Psoas muscle (tissue), 8 donors: ENCODE measurements around the gene ZC3HAV1. TPM values are rescaled to one million over a fixed set of nuclear protein-coding genes. Genes with fewer than 3 reads are reported as not detected.

ENCODE experiments used
- ATAC-seq, 4 donors: fragments of 200-7000 bp; cut with Tn5 transposase; one replicate each; pipeline ENCODE4 v1.9.1; 2020; ENCODE audit warnings: moderate library complexity in 3 of 4, mild to moderate bottlenecking in 2 of 4
- DNase-seq, 2 donors: peaks; one replicate each; pipeline ENCODE4 v3.0.0-alpha.2; 2020
- H3K27ac ChIP-seq: fragments of 200-600 bp; one replicate; pipeline ENCODE4 v1.8.0; 2022
- H3K27me3 ChIP-seq, 3 donors: fragments of 200-600 bp in 1 of 3; one replicate each; pipeline versions ENCODE4 v1.6.1 to v1.8.0; 2013 to 2022; ENCODE audit warnings: low read length in 2 of 3, mild to moderate bottlenecking in 2 of 3, moderate library complexity in 1 of 3; ENCODE audit not compliant: insufficient read depth in 3 of 3
- H3K36me3 ChIP-seq, 2 donors: fragments of 200-600 bp in 1 of 2; one replicate each; pipeline versions ENCODE4 v1.6.1 to v1.8.0; 2013 to 2022; ENCODE audit warnings: low read depth in 1 of 2, mild to moderate bottlenecking in 1 of 2, moderate library complexity in 1 of 2; ENCODE audit not compliant: insufficient read depth in 1 of 2
- H3K4me1 ChIP-seq: fragments of 200-600 bp; one replicate; pipeline ENCODE4 v1.8.0; 2022
- H3K4me3 ChIP-seq: fragments of 200-600 bp; one replicate; pipeline ENCODE4 v1.8.0; 2022; ENCODE audit warnings: mild to moderate bottlenecking
- H3K9me3 ChIP-seq: fragments of 200-600 bp; one replicate; pipeline ENCODE4 v1.8.0; 2022
- WGBS, 3 donors: extraction: QIAGEN DNeasy Blood & Tissue Kit; methylation state at CpG; one replicate each; pipeline versions ENCODE4 v1.1.6 to v1.1.7; 2013; 5-methylcytosine and 5-hydroxymethylcytosine counted together
- intact Hi-C, 2 donors: fragments of 100-400 bp; cut with DNase I; formaldehyde crosslinking; loops; one replicate each; pipeline versions ENCODE4 v1.11.0 to v1.14.2; 2022
- polyA plus RNA-seq, 3 donors: library from polyadenylated mRNA; stranded (reverse); fragments of 200-250 nt; gene quantifications; one replicate each; pipeline ENCODE4 v1.2.3, GENCODE V29; 2013
- total RNA-seq, 4 donors: library from RNA; stranded (reverse); fragmentation: NEBNext Ultra II Directional in 2 of 4; extraction: Animal tissue kit (Norgen Biotek cat#: 25700) in 2 of 4; gene quantifications; one replicate each; pipeline versions ENCODE4 v1.2.1 to v1.2.4, GENCODE V29; 2021 to 2023
- TF ChIP-seq, protein P1 (sequence below): fragments of 200-600 bp; IDR thresholded peaks from one replicate; pipeline ENCODE4 v1.8.0; 2022; ENCODE audit warnings: antibody characterized with exemption
- donor health status: healthy with polysubstance abuse.
- donor health status: DM: no; HTN: no; CAD: no; lungs with moderate emphysema.
- donor health status: Bipolar disorder and iron deficiency.
- donor health status: healthy.
- donor health status: DM: yes; HTN: yes; CAD: no.
- donor health status: DM: no; HTN: no; CAD: no.
- donor health status: DM: no; HTN: no; CAD: no.
- donor health status: DM: yes; HTN: yes; CAD: no.

ZC3HAV1 gene
- total and polyA plus RNA-seq, 7 donors: 1.6 to 5.3 (median 3.9) TPM

DNA sequence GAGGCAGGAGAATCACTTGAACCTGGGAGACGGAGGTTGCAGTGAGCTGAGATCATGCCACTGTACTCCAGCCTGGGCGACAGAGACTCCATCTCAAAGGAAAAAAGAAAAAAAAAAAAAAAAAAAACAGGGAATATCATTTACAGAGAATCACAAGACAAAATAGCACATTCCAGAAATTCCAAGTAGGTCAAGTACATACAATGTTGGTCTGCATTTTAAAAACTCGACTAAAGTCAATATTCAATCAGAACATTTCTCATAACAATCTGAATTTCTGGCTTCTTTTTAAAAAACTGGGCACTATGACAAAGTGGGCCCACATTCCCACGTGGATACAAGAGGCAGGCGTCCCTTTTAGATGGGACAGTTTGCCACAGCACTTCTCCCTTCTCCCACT is 86.4 kb downstream of the ZC3HAV1 start:
- H3K4me1 ChIP-seq: no peaks in the 10 kb centered on the region
- ATAC-seq (no peak), DNase-seq (no peak)
- 83 to 87% (median 86%) methylated on average over 5 of the region's 5 CpGs for WGBS, 3 donors
- no peak overlapping the region for H3K27ac ChIP-seq
- no peaks in the 10 kb centered on the region for H3K27me3 ChIP-seq
- TF ChIP-seq, protein P1, sequence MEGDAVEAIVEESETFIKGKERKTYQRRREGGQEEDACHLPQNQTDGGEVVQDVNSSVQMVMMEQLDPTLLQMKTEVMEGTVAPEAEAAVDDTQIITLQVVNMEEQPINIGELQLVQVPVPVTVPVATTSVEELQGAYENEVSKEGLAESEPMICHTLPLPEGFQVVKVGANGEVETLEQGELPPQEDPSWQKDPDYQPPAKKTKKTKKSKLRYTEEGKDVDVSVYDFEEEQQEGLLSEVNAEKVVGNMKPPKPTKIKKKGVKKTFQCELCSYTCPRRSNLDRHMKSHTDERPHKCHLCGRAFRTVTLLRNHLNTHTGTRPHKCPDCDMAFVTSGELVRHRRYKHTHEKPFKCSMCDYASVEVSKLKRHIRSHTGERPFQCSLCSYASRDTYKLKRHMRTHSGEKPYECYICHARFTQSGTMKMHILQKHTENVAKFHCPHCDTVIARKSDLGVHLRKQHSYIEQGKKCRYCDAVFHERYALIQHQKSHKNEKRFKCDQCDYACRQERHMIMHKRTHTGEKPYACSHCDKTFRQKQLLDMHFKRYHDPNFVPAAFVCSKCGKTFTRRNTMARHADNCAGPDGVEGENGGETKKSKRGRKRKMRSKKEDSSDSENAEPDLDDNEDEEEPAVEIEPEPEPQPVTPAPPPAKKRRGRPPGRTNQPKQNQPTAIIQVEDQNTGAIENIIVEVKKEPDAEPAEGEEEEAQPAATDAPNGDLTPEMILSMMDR: no peak
- H3K9me3 ChIP-seq: no peaks in the 10 kb centered on the region
- no peak overlapping the region for H3K4me3 ChIP-seq
- H3K36me3 ChIP-seq: peaks cover 0 to 9% of the 10 kb centered on the region in 2 donors
- intact Hi-C loops: no loop called here

DNA sequence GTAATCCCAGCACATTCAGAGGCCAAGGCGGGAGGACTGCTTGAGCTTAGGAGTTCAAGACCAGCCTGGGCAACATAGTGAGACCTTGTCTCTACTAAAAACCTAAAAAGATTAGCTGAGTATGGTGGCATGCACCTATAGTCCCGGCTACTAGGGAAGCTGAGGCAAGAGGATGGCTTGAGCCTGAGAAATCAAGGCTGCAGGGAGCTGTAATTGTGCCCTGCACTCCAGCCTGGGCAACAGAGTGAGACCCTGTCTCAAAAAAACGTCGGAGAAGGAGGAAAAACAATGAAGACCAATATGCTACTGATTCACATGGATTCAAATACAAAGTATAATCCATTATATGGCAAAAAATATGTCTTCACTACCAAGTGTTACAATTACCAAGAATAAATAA is 87.2 kb downstream of the ZC3HAV1 start:
- Histone ChIP-seq H3K9me3 (no peaks in the 10 kb centered on the region), H3K4me3 (no peak overlapping the region), H3K27ac (no peak overlapping the region), H3K27me3 (no peaks in the 10 kb centered on the region), H3K4me1 (no peaks in the 10 kb centered on the region), H3K36me3 (peaks cover 0 to 1% of the 10 kb centered on the region in 2 donors)
- DNase-seq: no peak
- WGBS, 3 donors: 63 to 85% (median 78%) methylated on average over 4 of the region's 4 CpGs
- intact Hi-C loops: no loop called here
- no peak for ATAC-seq
- TF ChIP-seq, protein P1: no peak

DNA sequence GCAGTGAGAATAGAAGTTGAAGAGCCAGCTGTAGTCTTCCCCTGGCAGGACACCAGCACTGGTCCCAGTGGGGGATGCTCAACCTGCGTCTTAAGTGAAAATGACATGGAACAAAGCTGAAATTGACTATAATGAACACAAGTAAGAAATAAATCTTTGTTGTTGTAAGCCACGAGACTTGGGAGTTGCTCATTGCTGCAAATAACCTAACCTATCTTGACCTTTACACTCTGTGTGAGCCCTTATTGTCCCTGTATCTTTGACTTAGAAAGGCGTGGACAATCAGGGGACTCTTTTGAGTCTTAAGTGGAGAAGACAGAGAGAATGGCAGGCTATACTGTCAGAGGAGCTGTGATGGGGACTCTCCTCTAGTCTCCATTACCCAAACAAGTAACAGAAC is 90.6 kb downstream of the ZC3HAV1 start:
- no peaks in the 10 kb centered on the region for H3K36me3 ChIP-seq
- no peak overlapping the region for H3K4me3 ChIP-seq
- intact Hi-C loops: loop anchor here in 1 of 2 donors (5.0 kb wide), 1 partner anchor 58 kb away; no protein-coding TSS in a partner anchor
- H3K27me3 ChIP-seq: no peaks in the 10 kb centered on the region
- ATAC-seq: no peak
- TF ChIP-seq, protein P1: no peak
- H3K27ac ChIP-seq: no peak overlapping the region
- no peak for DNase-seq
- 65 to 74% (median 69%) methylated on average over 3 of the region's 3 CpGs for WGBS, 3 donors
- no peaks in the 10 kb centered on the region for H3K4me1 ChIP-seq
- no peaks in the 10 kb centered on the region for H3K9me3 ChIP-seq

DNA sequence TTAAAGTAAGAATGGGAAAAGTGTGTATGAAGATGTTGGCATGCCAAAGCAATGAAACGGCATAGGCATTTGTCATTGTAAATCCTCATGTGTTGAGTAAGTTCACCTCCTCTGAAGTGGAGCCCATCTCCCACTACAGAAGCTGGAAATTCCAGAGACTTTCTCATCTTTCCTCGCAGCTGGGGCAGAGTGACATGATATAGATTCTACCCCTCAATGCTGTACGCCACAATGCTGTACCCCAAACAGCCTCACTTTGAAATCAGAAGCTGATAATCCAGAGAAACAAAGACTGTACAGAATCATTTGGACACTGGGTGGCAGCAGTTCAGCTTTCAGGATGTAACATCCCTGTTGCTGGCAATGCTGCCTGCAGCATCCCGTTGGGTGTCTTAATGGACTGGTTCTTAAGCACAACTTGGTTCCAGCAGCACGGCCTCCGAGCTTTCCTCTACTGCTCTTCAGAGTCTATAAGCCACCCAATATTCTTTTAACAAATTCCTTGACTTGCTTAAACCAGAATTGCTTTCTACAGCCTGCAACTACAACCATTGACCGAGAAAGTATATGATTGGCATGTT is 92.5 kb downstream of the ZC3HAV1 start:
- DNase-seq (peak in 1 of 2 donors; percentile 35), ATAC-seq (peak in 3 of 4 donors; percentile 51 to 68 (median 61))
- no peak overlapping the region for H3K4me3 ChIP-seq
- no peaks in the 10 kb centered on the region for H3K4me1 ChIP-seq
- WGBS, 3 donors: 25 to 31% (median 26%) methylated on average over 7 of the region's 7 CpGs
- H3K27ac ChIP-seq: no peak overlapping the region
- H3K9me3 ChIP-seq: no peaks in the 10 kb centered on the region
- intact Hi-C loops: loop anchor here in 1 of 2 donors (5.0 kb wide), 1 partner anchor 60 kb away; no protein-coding TSS in a partner anchor
- TF ChIP-seq, protein P1: peak; percentile 61
- no peaks in the 10 kb centered on the region for H3K27me3 ChIP-seq
- no peaks in the 10 kb centered on the region for H3K36me3 ChIP-seq

DNA sequence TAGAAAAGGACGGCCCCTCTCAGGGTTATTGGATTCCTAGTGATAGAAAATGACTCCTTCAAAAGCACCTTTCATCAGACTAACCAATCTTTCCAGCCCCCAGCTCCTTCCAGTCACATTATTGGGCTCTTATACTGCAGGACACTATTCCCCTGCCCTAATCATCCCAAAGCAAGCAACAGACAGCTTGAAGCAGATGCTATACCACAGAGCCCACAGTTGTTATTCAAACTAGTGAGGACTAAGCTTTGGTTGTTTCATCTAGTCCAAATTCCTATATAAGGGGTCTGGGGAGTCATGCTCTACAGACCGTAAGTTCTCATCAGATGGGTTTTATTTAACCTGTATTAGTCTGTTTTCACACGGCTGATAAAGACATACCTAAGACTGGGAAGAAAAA is 98.1 kb downstream of the ZC3HAV1 start:
- H3K4me3 ChIP-seq: no peak overlapping the region
- H3K9me3 ChIP-seq: no peaks in the 10 kb centered on the region
- intact Hi-C loops: no loop called here
- 86 to 90% (median 89%) methylated on average over 3 of the region's 3 CpGs for WGBS, 3 donors
- H3K36me3 ChIP-seq: no peaks in the 10 kb centered on the region
- H3K27ac ChIP-seq: no peak overlapping the region
- no peaks in the 10 kb centered on the region for H3K27me3 ChIP-seq
- no peak for DNase-seq
- no peak for ATAC-seq
- TF ChIP-seq, protein P1: no peak
- no peaks in the 10 kb centered on the region for H3K4me1 ChIP-seq
